ENCODE results near the gene HPF1.

HPF1 gene

GRCh38 chr4:169730564-169730963 is 27.2 kb downstream of the HPF1 start:
- DNase-seq, result no peak

- DNase-seq, result no peak
These were observed 30.1 kb downstream of the HPF1 start for GRCh38 chr4:169727616-169728015.

GRCh38 chr4:169724260-169724659 is 33.5 kb downstream of the HPF1 start:
- DNase-seq, result no peak

- DNase-seq, result no peak
These were observed 34.4 kb downstream of the HPF1 start for GRCh38 chr4:169723207-169723965.

- no peak for DNase-seq
These were observed 37.2 kb downstream of the HPF1 start for GRCh38 chr4:169720529-169720928.

- DNase-seq, result no peak
These were observed 41.1 kb downstream of the HPF1 start for GRCh38 chr4:169716677-169717076.

GRCh38 chr4:169715826-169716225 is 41.9 kb downstream of the HPF1 start:
- no peak for DNase-seq

GRCh38 chr4:169707958-169708643 is 49.6 kb downstream of the HPF1 start:
- DNase-seq, result no peak

GRCh38 chr4:169698331-169698730 is 59.4 kb downstream of the HPF1 start:
- DNase-seq, result no peak

GRCh38 chr4:169690787-169691186 is 67.0 kb downstream of the HPF1 start:
- no peak for DNase-seq

GRCh38 chr4:169689681-169690080 is 68.1 kb downstream of the HPF1 start:
- DNase-seq, result no peak

GRCh38 chr4:169682372-169683047 is 75.2 kb downstream of the HPF1 start:
- DNase-seq, result no peak

Data from left hindlimb (tissue), 1 donor.